ENCODE data around the gene FIGN. TPM values are rescaled to one million over a fixed set of nuclear protein-coding genes. Genes with fewer than 3 reads are reported as not detected.

The FIGN gene
- total and polyA plus RNA-seq, 2 experiments from 2014 or later = 1.4 to 4.5 TPM

GRCh38 chr2:163675388-163675787, 60.4 kb downstream of the FIGN start:
- H3K4me1 ChIP-seq (ENCODE audit: insufficient read depth) = no peaks in the 10 kb centered on the region
- no peak overlapping the region for H3K27ac ChIP-seq
- no peak overlapping the region for H3K4me3 ChIP-seq
- H3K79me2 ChIP-seq = no peaks in the 10 kb centered on the region
- H3K9me2 ChIP-seq (replicated peaks; ENCODE audit: insufficient read depth) = no peaks in the 10 kb centered on the region
- no peaks in the 10 kb centered on the region for H3K9me3 ChIP-seq (ENCODE audit: low read depth)
- no peaks in the 10 kb centered on the region for H3K36me3 ChIP-seq (replicated peaks; ENCODE audit: insufficient read depth, low read depth)
- no peaks in the 10 kb centered on the region for H3K27me3 ChIP-seq
- H2AFZ ChIP-seq = no peak overlapping the region
- WGBS (ENCODE audit: low lambda C conversion rate, missing lambda C conversion rate) = 94% methylated on average over 2 of the region's 2 CpGs
- TF ChIP-seq EZH2phosphoT487 (IDR thresholded peaks at IDR 0.05; ENCODE audit: low read depth, severe bottlenecking, unreplicated experiment) = no peak
- TF ChIP-seq CTCF (IDR thresholded peaks at IDR 0.05; ENCODE audit: poor library complexity) = no peak
- no peak for TF ChIP-seq EZH2 (IDR thresholded peaks at IDR 0.05; ENCODE audit: borderline replicate concordance)
- no peaks in the 10 kb centered on the region for H4K20me1 ChIP-seq (ENCODE audit: insufficient read depth, poor library complexity, severe bottlenecking)
- no peak for DNase-seq (ENCODE audit: low spot score)
- H3K4me2 ChIP-seq = no peak overlapping the region

GRCh38 chr2:163673522-163673921, 62.3 kb downstream of the FIGN start:
- no peaks in the 10 kb centered on the region for H3K4me1 ChIP-seq (ENCODE audit: insufficient read depth)
- TF ChIP-seq CTCF (IDR thresholded peaks at IDR 0.05; ENCODE audit: poor library complexity) (no peak), EZH2 (IDR thresholded peaks at IDR 0.05; ENCODE audit: borderline replicate concordance) (no peak), EZH2phosphoT487 (IDR thresholded peaks at IDR 0.05; ENCODE audit: low read depth, severe bottlenecking, unreplicated experiment) (no peak)

GRCh38 chr2:163670929-163671328, 64.9 kb downstream of the FIGN start:
- TF ChIP-seq EZH2 (IDR thresholded peaks at IDR 0.05; ENCODE audit: borderline replicate concordance) = no peak
- no peak for TF ChIP-seq CTCF (IDR thresholded peaks at IDR 0.05; ENCODE audit: poor library complexity)
- TF ChIP-seq EZH2phosphoT487 (IDR thresholded peaks at IDR 0.05; ENCODE audit: low read depth, severe bottlenecking, unreplicated experiment) = no peak
- Histone ChIP-seq H3K4me1 (ENCODE audit: insufficient read depth) (peaks cover 4% of the 10 kb centered on the region), H3K27ac (no peak overlapping the region), H3K36me3 (replicated peaks; ENCODE audit: insufficient read depth, low read depth) (no peaks in the 10 kb centered on the region), H3K9me2 (replicated peaks; ENCODE audit: insufficient read depth) (no peaks in the 10 kb centered on the region), H3K9me3 (ENCODE audit: low read depth) (no peaks in the 10 kb centered on the region), H3K4me2 (no peak overlapping the region), H4K20me1 (ENCODE audit: insufficient read depth, poor library complexity, severe bottlenecking) (no peaks in the 10 kb centered on the region), H3K4me3 (no peak overlapping the region), H3K27me3 (no peaks in the 10 kb centered on the region), H2AFZ (no peak overlapping the region), H3K79me2 (no peaks in the 10 kb centered on the region)
- 85% methylated on average over 3 of the region's 3 CpGs for WGBS (ENCODE audit: low lambda C conversion rate, missing lambda C conversion rate)
- DNase-seq (ENCODE audit: low spot score) = no peak

More at GRCh38 chr2:163673522-163673921, 62.3 kb downstream of the FIGN start:
- no peak overlapping the region for H3K27ac ChIP-seq
- WGBS (ENCODE audit: low lambda C conversion rate, missing lambda C conversion rate) = 95% methylated on average over 2 of the region's 2 CpGs
- H3K9me3 ChIP-seq (ENCODE audit: low read depth) = no peaks in the 10 kb centered on the region
- no peak overlapping the region for H3K4me2 ChIP-seq
- H3K4me3 ChIP-seq = no peak overlapping the region
- H3K36me3 ChIP-seq (replicated peaks; ENCODE audit: insufficient read depth, low read depth) = no peaks in the 10 kb centered on the region
- DNase-seq (ENCODE audit: low spot score) = no peak
- no peak overlapping the region for H2AFZ ChIP-seq
- no peaks in the 10 kb centered on the region for H4K20me1 ChIP-seq (ENCODE audit: insufficient read depth, poor library complexity, severe bottlenecking)
- H3K9me2 ChIP-seq (replicated peaks; ENCODE audit: insufficient read depth) = no peaks in the 10 kb centered on the region
- no peaks in the 10 kb centered on the region for H3K27me3 ChIP-seq
- H3K79me2 ChIP-seq = no peaks in the 10 kb centered on the region

- 79% methylated on average over 2 of the region's 2 CpGs for WGBS (ENCODE audit: low lambda C conversion rate, missing lambda C conversion rate)
- no peaks in the 10 kb centered on the region for H3K79me2 ChIP-seq
- no peak overlapping the region for H3K4me2 ChIP-seq
- no peak overlapping the region for H3K4me3 ChIP-seq
- no peak for TF ChIP-seq CTCF (IDR thresholded peaks at IDR 0.05; ENCODE audit: poor library complexity)
- TF ChIP-seq EZH2 (IDR thresholded peaks at IDR 0.05; ENCODE audit: borderline replicate concordance) = no peak
- no peak for TF ChIP-seq EZH2phosphoT487 (IDR thresholded peaks at IDR 0.05; ENCODE audit: low read depth, severe bottlenecking, unreplicated experiment)
- H4K20me1 ChIP-seq (ENCODE audit: insufficient read depth, poor library complexity, severe bottlenecking) = no peaks in the 10 kb centered on the region
- H3K9me3 ChIP-seq (ENCODE audit: low read depth) = no peaks in the 10 kb centered on the region
- H3K27me3 ChIP-seq = no peaks in the 10 kb centered on the region
- H3K4me1 ChIP-seq (ENCODE audit: insufficient read depth) = peaks cover 4% of the 10 kb centered on the region
- H3K36me3 ChIP-seq (replicated peaks; ENCODE audit: insufficient read depth, low read depth) = no peaks in the 10 kb centered on the region
- no peak overlapping the region for H3K27ac ChIP-seq
- no peaks in the 10 kb centered on the region for H3K9me2 ChIP-seq (replicated peaks; ENCODE audit: insufficient read depth)
- no peak overlapping the region for H2AFZ ChIP-seq
- no peak for DNase-seq (ENCODE audit: low spot score)
Measured at GRCh38 chr2:163669506-163669905, 66.3 kb downstream of the FIGN start.

All from hepatocyte (in vitro differentiated cells).